ENCODE data around the gene LGALS14.

Gene LGALS14

DNA sequence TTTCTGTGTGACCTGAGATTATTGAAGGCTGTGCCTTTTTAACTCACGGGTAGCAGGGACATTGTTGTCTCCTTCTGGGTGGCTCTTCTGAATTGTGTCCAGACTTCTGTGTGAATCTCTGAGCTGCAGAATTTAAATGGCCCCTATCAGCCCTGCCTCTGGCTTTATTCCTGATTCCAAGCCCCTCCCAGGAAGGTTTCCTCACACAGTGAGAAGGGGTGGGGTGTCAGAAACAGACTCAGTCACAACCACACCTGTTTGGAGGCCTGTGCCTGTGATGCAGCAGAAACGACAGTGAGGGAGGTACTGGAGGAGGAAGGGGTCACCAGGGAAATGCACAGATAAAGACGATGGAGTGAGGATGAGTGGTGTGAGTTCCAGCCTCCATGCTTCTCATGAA is 33.6 kb downstream of the LGALS14 start, which contains the start of gene CLC:
Gene CLC (minus strand): TSS at position 139 of the 400 bp plus-strand sequence. CDS start 77 bp downstream, at position 62.
- no peaks in the 10 kb centered on the region for H3K27me3 ChIP-seq (ENCODE audit: insufficient read depth, low read length)
- H3K4me1 ChIP-seq (ENCODE audit: insufficient read depth, low read length), result no peaks in the 10 kb centered on the region
- no peak within 1 kb of the TSS for H3K4me3 ChIP-seq (ENCODE audit: low read length)
- no peaks in the 10 kb centered on the region for H3K36me3 ChIP-seq (ENCODE audit: insufficient read depth, low read length)
- H2AFZ ChIP-seq (ENCODE audit: low read depth, low read length), result no peak within 1 kb of the TSS
- no peaks in the 10 kb centered on the region for H3K9me3 ChIP-seq (ENCODE audit: low read length)

DNA sequence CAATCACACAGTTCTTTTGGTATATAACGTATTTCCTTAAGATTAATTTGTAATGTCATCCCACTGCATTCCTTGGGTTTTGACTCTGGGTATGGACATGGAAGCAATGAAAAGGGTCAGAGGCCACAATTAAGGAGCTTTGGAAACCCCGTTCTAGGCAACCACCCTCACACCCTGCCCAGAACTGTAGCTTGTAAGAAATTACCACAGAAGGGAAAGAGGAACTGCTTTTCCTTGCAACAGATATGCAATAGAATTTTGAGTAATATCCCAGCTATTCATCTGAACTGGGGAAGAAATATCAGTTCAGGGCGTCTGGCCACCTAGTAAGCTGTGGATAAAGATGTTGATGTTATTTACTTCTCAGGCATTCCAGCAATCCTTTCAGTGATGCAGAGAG is 34.5 kb downstream of the LGALS14 start:
- Histone ChIP-seq H3K4me3 (ENCODE audit: low read length) (no peak overlapping the region), H3K27me3 (ENCODE audit: insufficient read depth, low read length) (no peaks in the 10 kb centered on the region), H2AFZ (ENCODE audit: low read depth, low read length) (no peak overlapping the region), H3K4me1 (ENCODE audit: insufficient read depth, low read length) (no peaks in the 10 kb centered on the region), H3K9me3 (ENCODE audit: low read length) (no peaks in the 10 kb centered on the region), H3K36me3 (ENCODE audit: insufficient read depth, low read length) (no peaks in the 10 kb centered on the region)

DNA sequence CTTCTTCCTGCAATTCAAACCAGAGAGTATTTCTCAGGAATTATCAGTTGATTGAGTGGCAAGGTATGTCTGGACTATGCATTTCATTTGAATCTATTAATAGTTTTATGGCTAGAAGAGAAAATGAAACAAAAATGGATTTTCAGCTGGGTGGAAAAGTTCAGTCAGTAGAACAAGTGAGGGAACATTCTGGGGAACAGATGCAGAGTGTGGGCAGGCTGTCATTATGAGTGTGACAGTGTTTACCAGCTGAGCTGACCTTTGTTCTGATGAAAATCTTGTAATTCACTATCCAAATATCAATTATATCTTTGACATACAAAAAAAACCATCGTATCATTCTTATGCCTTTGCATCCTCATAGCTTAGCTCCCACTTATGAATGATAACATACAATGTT is 36.1 kb downstream of the LGALS14 start:
- no peaks in the 10 kb centered on the region for H3K36me3 ChIP-seq (ENCODE audit: insufficient read depth, low read length)
- H3K4me1 ChIP-seq (ENCODE audit: insufficient read depth, low read length), result no peaks in the 10 kb centered on the region
- H2AFZ ChIP-seq (ENCODE audit: low read depth, low read length), result no peak overlapping the region
- no peaks in the 10 kb centered on the region for H3K27me3 ChIP-seq (ENCODE audit: insufficient read depth, low read length)
- H3K4me3 ChIP-seq (ENCODE audit: low read length), result no peak overlapping the region
- H3K9me3 ChIP-seq (ENCODE audit: low read length), result no peaks in the 10 kb centered on the region

DNA sequence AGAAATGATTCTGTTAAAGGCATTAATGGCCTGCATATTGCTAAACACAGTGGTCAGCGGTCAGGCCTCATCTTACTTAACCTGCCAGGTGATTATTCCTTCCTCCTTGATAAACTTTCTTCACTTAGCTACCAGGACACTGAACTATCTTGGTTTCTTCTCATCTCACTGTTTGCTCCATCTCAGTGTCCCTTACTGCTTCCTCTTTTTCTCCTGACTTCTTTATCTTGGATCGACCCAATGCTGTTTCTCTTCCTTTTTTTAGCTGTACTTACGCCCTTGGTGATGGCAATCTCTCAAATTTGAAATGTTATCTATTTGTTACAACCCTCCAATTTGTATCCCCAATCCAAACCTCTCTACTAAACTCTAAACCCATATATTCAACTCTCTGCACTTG is 41.4 kb downstream of the LGALS14 start:
- no peak overlapping the region for H2AFZ ChIP-seq (ENCODE audit: low read depth, low read length)
- H3K36me3 ChIP-seq (ENCODE audit: insufficient read depth, low read length), result no peaks in the 10 kb centered on the region
- no peaks in the 10 kb centered on the region for H3K4me1 ChIP-seq (ENCODE audit: insufficient read depth, low read length)
- H3K9me3 ChIP-seq (ENCODE audit: low read length), result no peaks in the 10 kb centered on the region
- H3K27me3 ChIP-seq (ENCODE audit: insufficient read depth, low read length), result peaks cover 3% of the 10 kb centered on the region
- H3K4me3 ChIP-seq (ENCODE audit: low read length), result no peak overlapping the region

- peaks cover 6% of the 10 kb centered on the region for H3K27me3 ChIP-seq (ENCODE audit: insufficient read depth, low read length)
- H3K9me3 ChIP-seq (ENCODE audit: low read length), result no peaks in the 10 kb centered on the region
- no peaks in the 10 kb centered on the region for H3K36me3 ChIP-seq (ENCODE audit: insufficient read depth, low read length)
- H3K4me1 ChIP-seq (ENCODE audit: insufficient read depth, low read length), result no peaks in the 10 kb centered on the region
- H3K4me3 ChIP-seq (ENCODE audit: low read length), result no peak overlapping the region
- H2AFZ ChIP-seq (ENCODE audit: low read depth, low read length), result no peak overlapping the region
These were observed 42.7 kb downstream of the LGALS14 start for GRCh38 chr19:39746836-39747529.

DNA sequence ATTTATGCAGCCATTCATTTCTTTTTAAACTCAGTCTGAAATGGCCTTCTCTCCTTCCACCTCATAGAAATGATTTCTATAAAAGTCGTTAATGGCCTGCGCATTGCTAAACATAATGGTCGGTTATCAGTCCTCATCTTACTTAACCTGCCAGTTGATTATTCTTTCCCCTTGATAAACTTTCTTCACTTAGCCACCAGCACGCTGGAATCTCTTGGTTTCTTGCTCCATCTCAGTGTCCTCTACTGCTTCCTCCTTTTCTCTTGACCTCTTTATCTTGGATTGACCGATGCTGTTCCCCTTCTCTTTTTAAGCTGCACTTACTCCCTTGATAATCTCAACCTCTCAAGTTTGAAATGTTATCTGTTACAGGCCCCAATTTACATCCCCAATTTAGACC is 45.7 kb downstream of the LGALS14 start:
- Histone ChIP-seq H3K27me3 (ENCODE audit: insufficient read depth, low read length) (peaks cover 12% of the 10 kb centered on the region), H3K4me1 (ENCODE audit: insufficient read depth, low read length) (no peaks in the 10 kb centered on the region), H3K36me3 (ENCODE audit: insufficient read depth, low read length) (no peaks in the 10 kb centered on the region), H3K4me3 (ENCODE audit: low read length) (no peak overlapping the region), H3K9me3 (ENCODE audit: low read length) (no peaks in the 10 kb centered on the region), H2AFZ (ENCODE audit: low read depth, low read length) (no peak overlapping the region)

DNA sequence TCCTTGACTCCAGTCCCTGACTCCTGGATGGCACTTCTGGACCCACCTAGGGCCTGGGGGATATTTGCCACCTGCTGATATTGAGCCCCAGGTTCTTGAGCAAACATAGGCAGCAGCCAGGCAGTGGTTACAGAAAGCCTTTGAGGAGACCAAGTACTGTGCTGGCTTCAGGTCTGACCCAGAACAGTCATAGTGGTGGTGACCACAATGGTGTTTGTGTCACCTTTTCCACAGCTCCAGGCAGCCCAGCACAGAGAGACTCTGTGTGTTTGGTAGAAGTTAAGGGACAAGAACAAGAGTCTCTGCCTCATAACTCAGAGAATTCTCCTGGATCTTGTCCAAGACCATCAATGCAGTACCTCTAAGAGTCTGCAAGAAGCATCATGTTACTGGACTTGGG is 48.1 kb downstream of the LGALS14 start:
- H3K36me3 ChIP-seq (ENCODE audit: insufficient read depth, low read length), result no peaks in the 10 kb centered on the region
- H3K9me3 ChIP-seq (ENCODE audit: low read length), result no peaks in the 10 kb centered on the region
- peaks cover 12% of the 10 kb centered on the region for H3K27me3 ChIP-seq (ENCODE audit: insufficient read depth, low read length)
- H2AFZ ChIP-seq (ENCODE audit: low read depth, low read length), result no peak overlapping the region
- H3K4me1 ChIP-seq (ENCODE audit: insufficient read depth, low read length), result no peaks in the 10 kb centered on the region
- no peak overlapping the region for H3K4me3 ChIP-seq (ENCODE audit: low read length)

GRCh38 chr19:39752795-39753194 is 48.5 kb downstream of the LGALS14 start:
- Histone ChIP-seq H3K4me3 (ENCODE audit: low read length) (no peak overlapping the region), H3K27me3 (ENCODE audit: insufficient read depth, low read length) (peaks cover 12% of the 10 kb centered on the region), H3K9me3 (ENCODE audit: low read length) (no peaks in the 10 kb centered on the region), H3K4me1 (ENCODE audit: insufficient read depth, low read length) (no peaks in the 10 kb centered on the region), H3K36me3 (ENCODE audit: insufficient read depth, low read length) (no peaks in the 10 kb centered on the region), H2AFZ (ENCODE audit: low read depth, low read length) (no peak overlapping the region)

GRCh38 chr19:39754544-39754943 is 50.3 kb downstream of the LGALS14 start:
- Histone ChIP-seq H3K4me1 (ENCODE audit: insufficient read depth, low read length) (no peaks in the 10 kb centered on the region), H3K27me3 (ENCODE audit: insufficient read depth, low read length) (peaks cover 12% of the 10 kb centered on the region), H3K9me3 (ENCODE audit: low read length) (no peaks in the 10 kb centered on the region), H3K4me3 (ENCODE audit: low read length) (no peak overlapping the region), H3K36me3 (ENCODE audit: insufficient read depth, low read length) (no peaks in the 10 kb centered on the region), H2AFZ (ENCODE audit: low read depth, low read length) (no peak overlapping the region)

DNA sequence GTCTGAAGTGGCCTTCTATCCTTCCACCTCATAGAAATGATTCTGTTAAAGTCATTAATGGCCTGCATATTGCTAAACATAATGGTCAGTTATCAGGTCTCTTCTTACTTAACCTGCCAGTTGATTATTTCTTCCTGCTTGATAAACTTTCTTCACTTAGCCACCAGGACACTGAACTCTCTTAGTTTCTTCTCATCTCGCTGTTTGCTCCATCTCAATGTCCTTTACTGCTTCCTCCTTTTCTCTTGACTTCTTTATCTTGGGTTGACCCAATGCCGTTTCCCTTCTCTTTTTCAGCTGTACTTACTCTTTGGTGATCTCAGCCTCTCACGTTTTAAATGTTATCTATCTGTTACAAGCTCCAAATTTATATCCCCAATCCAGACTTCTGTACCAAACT is 50.7 kb downstream of the LGALS14 start:
- no peak overlapping the region for H2AFZ ChIP-seq (ENCODE audit: low read depth, low read length)
- H3K9me3 ChIP-seq (ENCODE audit: low read length), result no peaks in the 10 kb centered on the region
- H3K27me3 ChIP-seq (ENCODE audit: insufficient read depth, low read length), result peaks cover 11% of the 10 kb centered on the region
- no peak overlapping the region for H3K4me3 ChIP-seq (ENCODE audit: low read length)
- H3K36me3 ChIP-seq (ENCODE audit: insufficient read depth, low read length), result no peaks in the 10 kb centered on the region
- peaks cover under 1% of the 10 kb centered on the region for H3K4me1 ChIP-seq (ENCODE audit: insufficient read depth, low read length)
